SK-N-SH (cell line): ENCODE data around the gene BPNT1. TPM values are rescaled to one million over a fixed set of nuclear protein-coding genes. Genes with fewer than 3 reads are reported as not detected.
A peak's percentile ranks its signal among the peaks of the same experiment; 100 is the strongest.

ENCODE experiments used
- CTCF ChIA-PET: fragments of 300-600, 350-600 bp; formaldehyde crosslinking; extraction: SDS; loops from one replicate; lab custom pipeline; 2021; lab: Yijun Ruan, JAX
- POLR2A ChIA-PET: fragments of 350-600 bp; sonication (Branson Sonifier 250); formaldehyde crosslinking; extraction: SDS; loops from one replicate; lab custom pipeline; 2020; ENCODE audit warnings: antibody characterized with exemption, inconsistent platforms; lab: Yijun Ruan, JAX
- DNase-seq: peaks from one replicate; pipeline ENCODE4 v3.0.0; 2012
- H2AFZ ChIP-seq: fragments of 200-600 bp; sonication (generic); 2 replicates; pipeline ENCODE4 v1.8.1; 2016; ENCODE audit warnings: antibody characterized with exemption, mild to moderate bottlenecking, low read depth
- H3F3A ChIP-seq: fragments of 200-600 bp; sonication (generic); replicated peaks from 2 replicates; pipeline ENCODE3; 2016; ENCODE audit warnings: antibody characterized with exemption, mild to moderate bottlenecking; ENCODE audit not compliant: insufficient read depth
- H3K27ac ChIP-seq, 2 experiments: fragments of 200-500 bp in 1 of 2; fragments of 200-600 bp in 1 of 2; sonication (Bioruptor generic) in 1 of 2; sonication (generic), shearing (Covaris generic) in 1 of 2; 2 replicates each; pipeline versions ENCODE4 v1.5.1 to v1.6.1; 2014 to 2016; ENCODE audit warnings: low read depth in 2 of 2, inconsistent platforms in 1 of 2, low read length in 1 of 2, mild to moderate bottlenecking in 1 of 2, mixed read lengths in 1 of 2
- H3K27me3 ChIP-seq: fragments of 200-600 bp; sonication (generic), shearing (Covaris generic); 2 replicates; pipeline ENCODE4 v1.6.1; 2016; ENCODE audit warnings: mixed run types; ENCODE audit not compliant: insufficient read depth
- H3K36me3 ChIP-seq, 2 experiments: fragments of 200-500 bp in 1 of 2; fragments of 200-600 bp in 1 of 2; sonication (Bioruptor generic) in 1 of 2; sonication (generic) in 1 of 2; replicated peaks in 1 of 2; 2 replicates each; pipeline versions ENCODE3 to v1.5.1; 2014 to 2016; ENCODE audit warnings: low read length in 1 of 2, mild to moderate bottlenecking in 1 of 2; ENCODE audit not compliant: insufficient read depth in 2 of 2, control insufficient read depth in 1 of 2
- H3K4me1 ChIP-seq, 2 experiments: fragments of 200-500 bp in 1 of 2; fragments of 200-600 bp in 1 of 2; sonication (Bioruptor generic) in 1 of 2; sonication (generic), shearing (Covaris generic) in 1 of 2; 2 replicates each; pipeline versions ENCODE4 v1.5.1 to v1.6.1; 2014 to 2016; ENCODE audit warnings: low read depth in 1 of 2, low read length in 1 of 2, mixed run types in 1 of 2; ENCODE audit not compliant: insufficient read depth in 2 of 2, control insufficient read depth in 1 of 2
- H3K4me2 ChIP-seq: fragments of 200-600 bp; sonication (generic), shearing (Covaris generic); 2 replicates; pipeline ENCODE4 v1.6.1; 2017; ENCODE audit warnings: mixed run types
- H3K4me3 ChIP-seq, 2 experiments: fragments of 200-500 bp in 1 of 2; fragments of 200-600 bp in 1 of 2; sonication (Bioruptor generic) in 1 of 2; sonication (generic), shearing (Covaris generic) in 1 of 2; 2 replicates each; pipeline versions ENCODE4 v1.5.1 to v1.8.1; 2014 to 2016; ENCODE audit warnings: low read depth in 2 of 2, inconsistent platforms in 1 of 2, low read length in 1 of 2, mild to moderate bottlenecking in 1 of 2, mixed read lengths in 1 of 2, moderate library complexity in 1 of 2
- H3K79me2 ChIP-seq: fragments of 200-600 bp; sonication (generic); 2 replicates; pipeline ENCODE4 v1.8.1; 2017; ENCODE audit warnings: mild to moderate bottlenecking; ENCODE audit not compliant: insufficient read depth
- H3K9ac ChIP-seq: fragments of 200-600 bp; sonication (generic); 2 replicates; pipeline ENCODE4 v1.6.1; 2017; ENCODE audit warnings: mixed run types
- H3K9me2 ChIP-seq: fragments of 200-600 bp; sonication (generic); 2 replicates; pipeline ENCODE4 v1.6.1; 2017; ENCODE audit warnings: mixed run types
- H3K9me3 ChIP-seq: fragments of 200-600 bp; sonication (generic); 2 replicates; pipeline ENCODE4 v1.6.1; 2017; ENCODE audit warnings: mixed run types, mild to moderate bottlenecking, moderate library complexity
- H4K20me1 ChIP-seq: fragments of 200-600 bp; sonication (generic); 2 replicates; pipeline ENCODE4 v1.6.1; 2017; ENCODE audit warnings: mild to moderate bottlenecking, mixed run types; ENCODE audit not compliant: insufficient read depth
- CHD2 ChIP-seq: fragments of 150-350 bp; IDR thresholded peaks from 2 replicates; pipeline ENCODE4 v1.6.1; 2018; ENCODE audit warnings: low read length; ENCODE audit not compliant: partially characterized antibody
- ELF1 ChIP-seq: IDR thresholded peaks from 2 replicates; pipeline ENCODE4 v1.4.0; 2012
- EP300 ChIP-seq, 2 experiments: IDR thresholded peaks; 2 replicates each; pipeline versions ENCODE4 v1.4.0 to v1.6.1; 2012; ENCODE audit warnings: borderline replicate concordance in 1 of 2, low read depth in 1 of 2, low read length in 1 of 2
- EZH2phosphoT487 ChIP-seq: fragments of 200-600 bp; sonication (generic); IDR thresholded peaks from 2 replicates; pipeline ENCODE4 v1.6.1; 2017; ENCODE audit warnings: low read depth, mixed run types, mild to moderate bottlenecking, antibody characterized with exemption, moderate library complexity, borderline replicate concordance
- FOSL2 ChIP-seq: IDR thresholded peaks from 2 replicates; pipeline ENCODE4 v1.4.0; 2012; ENCODE audit warnings: low read depth, mild to moderate bottlenecking, moderate library complexity, borderline replicate concordance
- FOXJ3 ChIP-seq: sonication (generic); formaldehyde crosslinking; IDR thresholded peaks from 2 replicates; pipeline ENCODE4 v1.5.1; 2020; ENCODE audit warnings: mild to moderate bottlenecking, missing genetic modification reagents
- MAX ChIP-seq: IDR thresholded peaks from 2 replicates; pipeline ENCODE4 v1.4.0; 2012; ENCODE audit warnings: low read depth
- MEF2A ChIP-seq: IDR thresholded peaks from 2 replicates; pipeline ENCODE4 v1.4.0; 2012; ENCODE audit warnings: low read depth, borderline replicate concordance
- POLR2AphosphoS5 ChIP-seq: IDR thresholded peaks from 2 replicates; pipeline ENCODE4 v1.6.1; 2012; ENCODE audit warnings: low read depth, low read length
- RAD21 ChIP-seq: IDR thresholded peaks from 2 replicates; pipeline ENCODE4 v1.6.1; 2012; ENCODE audit warnings: mild to moderate bottlenecking, low read length
- REST ChIP-seq: IDR thresholded peaks from 2 replicates; pipeline ENCODE4 v1.6.1; 2012; ENCODE audit warnings: mild to moderate bottlenecking, low read depth, low read length, moderate library complexity
- TAF1 ChIP-seq: IDR thresholded peaks from 2 replicates; pipeline ENCODE4 v1.6.1; 2012; ENCODE audit warnings: low read depth, mild to moderate bottlenecking, low read length, moderate library complexity, borderline replicate concordance
- ZBTB33 ChIP-seq: IDR thresholded peaks from 2 replicates; pipeline ENCODE4 v1.4.0; 2012; ENCODE audit warnings: low read depth, borderline replicate concordance
- WGBS: methylation state at CpG from one replicate; pipeline ENCODE4 v1.1.6; 2017; ENCODE audit warnings: low lambda C conversion rate; 5-methylcytosine and 5-hydroxymethylcytosine counted together
- polyA plus RNA-seq, 3 experiments: library from polyadenylated mRNA; depleted of rRNA; stranded (reverse); fragments of >200 nt; gene quantifications; 2 replicates each; pipeline ENCODE4 v1.2.3, GENCODE V29; 2012
- TF ChIP-seq, protein P1 (sequence below): IDR thresholded peaks from 2 replicates; pipeline ENCODE4; 2012

The BPNT1 gene
- polyA plus RNA-seq, 1 of the 3 experiments (the other 2 are of a cell fraction) = 44.6 TPM

DNA sequence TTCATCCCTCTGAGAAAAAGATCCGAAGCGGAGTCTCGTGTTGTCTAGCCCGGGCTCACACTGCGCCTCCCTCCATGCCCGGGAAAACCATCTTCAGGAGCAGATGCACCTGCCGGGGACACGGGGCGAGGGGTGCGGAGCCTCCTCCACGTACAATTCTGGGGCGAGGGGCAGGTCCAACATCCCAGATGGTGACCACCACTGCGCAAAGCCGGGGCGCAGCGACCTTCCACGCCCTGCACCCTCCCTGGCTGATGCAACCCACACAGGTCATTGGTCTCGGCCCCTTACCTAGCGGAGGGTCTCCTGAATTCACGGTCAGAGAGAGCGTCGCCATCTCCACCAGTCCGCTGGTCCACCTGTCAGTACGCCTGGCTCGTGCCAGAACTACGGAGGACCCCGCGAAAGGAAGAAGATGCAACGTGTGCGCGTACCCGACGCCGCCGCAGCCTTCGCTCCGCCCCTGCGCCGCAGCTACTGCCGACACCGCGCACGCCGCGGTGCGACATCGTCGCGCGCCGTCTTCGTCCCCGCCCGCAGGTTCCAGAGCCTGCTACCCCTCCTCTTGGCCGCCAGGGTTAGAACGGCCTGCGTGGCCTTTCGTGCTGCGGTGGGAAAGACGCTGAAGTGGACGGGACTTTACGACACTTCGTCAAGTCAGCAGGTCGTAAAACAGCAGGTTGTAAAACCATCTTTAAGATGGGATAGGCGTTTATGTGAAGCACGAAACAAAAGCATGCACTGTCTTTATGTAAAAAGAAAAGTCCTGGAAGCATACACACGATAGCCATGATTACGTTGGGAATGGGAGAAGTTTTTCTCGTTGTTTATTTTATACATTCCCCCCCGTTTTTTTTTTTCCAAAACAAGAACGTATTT, 43.3 kb downstream of the BPNT1 start, which contains the start of gene EPRS1 (continued):
- TF ChIP-seq EZH2phosphoT487 = no peak
- TF ChIP-seq POLR2AphosphoS5 = peak; percentile 91
- peak in 1 of 2 experiments; percentile 39; a peak in 1 of 4 replicates for TF ChIP-seq EP300 (IDR thresholded peaks at IDR 0.05; ENCODE audit: borderline replicate concordance in 1 of 2, low read depth in 1 of 2, low read length in 1 of 2)
- TF ChIP-seq, protein P1, sequence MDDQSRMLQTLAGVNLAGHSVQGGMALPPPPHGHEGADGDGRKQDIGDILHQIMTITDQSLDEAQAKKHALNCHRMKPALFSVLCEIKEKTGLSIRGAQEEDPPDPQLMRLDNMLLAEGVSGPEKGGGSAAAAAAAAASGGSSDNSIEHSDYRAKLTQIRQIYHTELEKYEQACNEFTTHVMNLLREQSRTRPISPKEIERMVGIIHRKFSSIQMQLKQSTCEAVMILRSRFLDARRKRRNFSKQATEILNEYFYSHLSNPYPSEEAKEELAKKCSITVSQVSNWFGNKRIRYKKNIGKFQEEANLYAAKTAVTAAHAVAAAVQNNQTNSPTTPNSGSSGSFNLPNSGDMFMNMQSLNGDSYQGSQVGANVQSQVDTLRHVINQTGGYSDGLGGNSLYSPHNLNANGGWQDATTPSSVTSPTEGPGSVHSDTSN = no peak
- TF ChIP-seq ELF1 = no peak
- no peak for TF ChIP-seq MEF2A
- TF ChIP-seq FOSL2 = no peak
- no peak for TF ChIP-seq CHD2
- no peak for TF ChIP-seq RAD21
- peak; percentile 74; the same call in 1 of the 2 replicates for TF ChIP-seq ZBTB33

DNA sequence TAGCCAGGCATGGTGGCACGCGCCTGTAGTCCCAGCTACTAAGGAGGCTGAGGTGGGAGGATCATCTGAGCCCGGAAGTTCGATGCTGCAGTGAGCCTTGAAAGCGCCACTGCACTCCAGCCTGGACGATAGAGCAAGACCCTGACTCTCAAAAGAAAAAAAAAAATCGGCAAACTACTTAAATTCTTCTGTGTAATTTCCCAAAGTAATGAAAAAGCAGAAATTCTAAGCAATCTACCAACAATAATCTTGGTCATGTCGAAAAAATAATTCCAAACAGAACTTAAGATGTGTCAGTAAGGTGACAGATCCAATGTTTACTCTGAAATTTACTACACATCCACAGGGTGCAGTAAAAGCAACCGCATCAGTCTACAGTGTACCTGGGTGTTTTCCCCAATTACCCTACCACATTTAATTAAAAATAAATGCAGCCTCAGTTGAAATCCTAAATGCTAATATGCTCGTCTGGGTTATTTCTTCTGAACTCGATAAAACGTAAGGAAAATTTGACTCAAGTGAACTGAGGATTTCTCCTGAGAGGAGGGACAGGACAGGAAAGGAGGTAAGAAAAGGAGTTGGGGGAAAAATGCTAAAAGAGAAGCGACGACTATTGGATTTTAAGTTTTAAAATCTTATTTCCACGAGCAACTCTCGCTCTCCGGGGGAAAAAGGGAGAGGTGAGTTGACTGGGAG, 44.1 kb downstream of the BPNT1 start:
- Histone ChIP-seq H3K9ac (peak overlapping the region; percentile 78), H3K9me2 (no peaks in the 10 kb centered on the region), H3K9me3 (no peaks in the 10 kb centered on the region), H3K36me3 (peaks cover 0 to 12% of the 10 kb centered on the region in 2 experiments), H3K79me2 (peaks cover 56% of the 10 kb centered on the region), H2AFZ (peak overlapping the region; percentile 88), H3K4me1 (peaks cover 2 to 15% of the 10 kb centered on the region in 2 experiments; a peak in 2 of 4 replicates), H3K27ac (peak overlapping the region; percentile 73 to 81)
- POLR2A ChIA-PET = no interaction called here
- 9% methylated on average over 17 of the region's 17 CpGs for WGBS
- TF ChIP-seq REST = no peak
- 0 out of 2 replicates have a peak, but pooled peaks have one; percentile 19 for TF ChIP-seq MAX
- no peak for TF ChIP-seq TAF1
- TF ChIP-seq FOXJ3 = no peak
- no peak for TF ChIP-seq ELF1
- TF ChIP-seq POLR2AphosphoS5 = no peak
- TF ChIP-seq, all 33 proteins: peak for 1
- Histone ChIP-seq H3F3A (peaks cover 23% of the 10 kb centered on the region), H3K27me3 (no peaks in the 10 kb centered on the region), H3K4me2 (peak overlapping the region; percentile 86), H3K4me3 (peak overlapping the region; percentile 75 to 95), H4K20me1 (peaks cover 3% of the 10 kb centered on the region; the same call in 1 of the 2 replicates)
- peak; percentile 22 for DNase-seq
- CTCF ChIA-PET = interaction anchor here (0.7 to 1.1 kb wide), 2 partner anchors 9 to 13 kb away, joined by 3 to 5 read pairs; no protein-coding TSS in a partner anchor
